Activated naive CD4-positive, alpha-beta T cell treated with anti-CD3 and anti-CD28 coated beads, Interleukin-2, amount 50 U/mL, for 16 hours (primary cell): ENCODE data around the gene LYZL4.

ENCODE experiments used
- DNase-seq: peaks from one replicate; pipeline ENCODE4 v3.0.0-alpha.2; 2020

Gene LYZL4, protein sequence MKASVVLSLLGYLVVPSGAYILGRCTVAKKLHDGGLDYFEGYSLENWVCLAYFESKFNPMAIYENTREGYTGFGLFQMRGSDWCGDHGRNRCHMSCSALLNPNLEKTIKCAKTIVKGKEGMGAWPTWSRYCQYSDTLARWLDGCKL

DNA sequence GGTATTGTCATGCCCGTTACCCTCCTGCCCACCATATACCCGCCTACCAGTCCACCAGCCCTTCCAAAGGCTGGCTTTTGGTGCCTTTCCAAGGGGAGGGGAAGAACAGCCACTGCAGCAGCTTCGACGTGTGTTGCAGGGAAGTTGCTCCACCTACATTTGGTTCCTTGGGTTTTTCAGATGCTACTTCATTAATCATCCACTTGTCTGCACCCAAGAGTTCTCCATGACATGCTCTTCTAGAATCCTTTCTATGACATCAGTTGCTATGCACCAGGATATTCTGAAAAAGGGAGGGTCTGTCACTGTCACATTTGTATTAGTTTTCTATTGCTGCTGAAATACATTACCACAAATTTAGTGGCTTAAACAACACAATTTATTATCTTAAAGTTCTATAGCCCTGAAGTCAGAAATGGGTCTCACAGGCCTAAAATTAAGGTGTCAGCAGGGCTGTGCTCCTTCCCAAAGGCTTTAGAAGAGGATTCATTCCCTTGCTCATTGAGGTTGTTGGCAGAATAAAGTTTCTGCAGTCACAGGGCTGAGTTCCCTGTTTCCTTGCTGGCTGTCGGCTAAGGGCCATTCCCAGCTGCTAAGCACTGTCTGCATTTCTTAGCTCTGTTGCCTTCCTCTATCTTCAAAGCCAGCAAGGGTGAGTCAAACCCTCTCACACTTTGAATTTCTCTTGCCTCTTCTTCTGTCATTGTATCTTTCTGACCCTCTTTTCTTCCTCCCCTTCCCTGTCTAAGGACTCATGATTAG lies at the start of gene LYZL4:
LYZL4 (minus strand) TSS at position 241 of the 762 bp plus-strand sequence. CDS start 3,359 bp downstream, outside the sequence.
- DNase-seq = no peak

DNA sequence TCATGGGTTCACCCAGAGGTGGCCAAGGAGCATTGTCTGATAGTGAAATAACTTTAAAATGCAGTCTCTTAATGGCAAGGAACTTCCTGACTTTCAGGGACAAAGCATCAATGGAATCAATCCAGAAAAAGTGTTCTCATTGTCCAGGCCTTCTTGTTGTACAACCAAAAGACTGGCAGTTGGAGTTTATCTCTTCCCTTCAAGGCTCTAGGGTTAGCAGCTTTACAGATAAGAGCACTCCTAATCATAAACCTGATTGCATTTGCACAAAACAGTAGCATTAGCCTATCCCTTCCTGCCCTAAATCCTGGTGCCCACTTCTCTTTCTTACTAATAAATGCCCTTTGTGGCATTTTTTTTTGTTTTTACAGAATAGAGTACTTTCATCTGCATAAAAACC lies 48.7 kb upstream of the LYZL4 start:
- DNase-seq = no peak

DNA sequence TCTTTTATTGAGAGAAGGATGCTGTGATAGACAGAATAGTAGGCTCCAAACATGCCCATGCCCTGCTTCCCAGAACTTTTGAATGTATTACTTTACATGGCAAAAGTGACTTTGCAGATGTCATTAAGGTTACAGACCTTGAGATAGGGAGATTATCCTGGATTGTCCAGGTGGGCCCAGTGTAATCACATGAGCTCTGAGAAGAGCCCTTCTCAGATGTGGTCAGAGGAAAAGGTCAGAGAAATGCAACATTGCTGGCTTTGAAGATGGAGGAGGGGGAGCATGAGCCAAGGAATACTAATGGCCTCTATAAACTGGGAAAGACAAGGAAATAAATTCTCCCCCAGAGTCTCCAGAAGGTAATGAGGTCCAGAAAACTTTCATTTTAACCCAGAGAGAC lies 45.8 kb upstream of the LYZL4 start:
- DNase-seq = no peak

DNA sequence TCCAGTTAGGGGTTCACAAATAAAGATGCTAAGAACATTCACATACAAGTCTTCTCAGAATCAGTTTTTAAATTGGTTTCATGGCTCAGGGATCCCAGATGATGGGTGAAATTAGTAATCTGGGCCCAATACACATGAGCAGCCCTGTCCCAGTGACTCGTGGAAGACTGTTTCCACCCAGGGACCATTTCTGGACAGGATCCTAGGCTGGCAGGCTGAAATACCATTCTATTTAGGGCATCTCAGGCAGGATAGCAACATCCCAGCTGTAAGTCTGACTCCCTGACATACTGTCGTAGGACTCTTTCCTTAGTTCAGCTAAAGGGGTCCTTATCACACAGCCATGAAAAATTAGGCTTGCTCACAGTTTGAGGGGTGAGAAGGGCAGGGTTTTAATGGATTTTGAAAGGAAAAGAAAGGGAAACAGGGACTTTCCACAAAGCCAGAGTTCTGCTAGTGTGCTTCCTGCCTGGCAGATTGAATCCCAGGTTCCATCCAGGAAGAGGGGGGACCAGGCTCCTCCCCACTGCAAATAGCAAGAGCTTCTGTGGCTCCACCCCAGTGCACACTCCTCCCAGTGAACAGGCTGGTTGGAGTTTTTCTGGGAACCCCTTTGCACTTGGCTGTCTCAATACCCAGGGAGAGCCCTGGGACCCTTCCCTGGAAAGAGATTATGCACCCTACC lies 41.3 kb upstream of the LYZL4 start:
- no peak for DNase-seq

DNA sequence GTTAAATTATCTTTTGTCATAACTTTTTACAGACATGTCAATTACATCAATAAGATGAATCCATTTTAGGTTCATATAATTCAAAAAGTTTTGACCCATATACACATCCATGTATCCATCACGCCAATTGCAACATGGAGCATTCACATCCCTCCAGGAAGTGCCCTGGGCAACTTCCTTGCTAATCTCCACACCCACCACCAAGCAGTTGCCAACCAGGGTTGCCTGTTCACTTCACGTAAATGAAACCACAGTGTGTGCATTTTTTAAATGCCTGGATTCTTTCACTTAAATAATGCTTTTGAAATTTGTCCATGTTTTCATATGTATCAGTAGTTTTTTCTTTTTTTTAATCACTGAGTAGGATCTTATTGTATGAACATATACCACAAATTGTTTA lies 40.7 kb upstream of the LYZL4 start:
- DNase-seq = no peak

DNA sequence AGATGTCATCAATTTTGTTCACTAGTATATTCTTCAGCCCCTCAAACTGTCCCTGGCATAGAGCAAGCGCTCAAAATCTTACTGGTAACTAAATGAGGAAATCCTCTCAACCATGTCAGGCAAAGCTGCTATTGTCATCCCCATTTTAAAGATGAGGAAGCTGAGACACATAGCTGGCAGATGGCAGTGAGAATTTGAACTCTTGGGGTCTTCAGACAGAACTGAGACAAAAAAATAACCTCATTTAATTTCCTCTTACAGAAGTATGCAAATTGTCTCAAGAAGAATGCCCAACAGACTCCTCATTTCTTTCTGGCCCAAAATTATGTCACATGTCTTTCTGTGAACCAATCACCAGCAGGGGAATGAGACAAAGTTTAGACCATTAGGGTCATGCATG lies 40.2 kb upstream of the LYZL4 start:
- DNase-seq = no peak

DNA sequence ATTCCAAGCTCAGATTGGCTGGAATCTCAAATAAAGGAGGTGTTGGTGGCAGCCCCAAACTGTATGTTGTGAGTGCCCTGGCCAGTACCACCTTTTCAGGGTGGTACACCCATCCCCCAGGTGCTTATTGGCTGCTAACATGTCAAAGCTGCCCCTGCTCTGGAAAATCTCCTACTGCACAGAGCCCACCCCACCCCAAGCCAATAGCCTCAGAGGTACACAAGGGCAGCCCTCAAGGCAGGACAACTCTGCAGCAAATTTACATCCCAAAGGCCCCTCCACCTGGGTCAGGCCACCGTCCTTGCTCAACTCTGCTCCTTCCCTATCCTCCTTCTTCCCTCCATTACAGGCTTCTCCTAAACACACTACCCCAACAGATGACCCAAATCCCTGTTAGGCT lies 37.1 kb upstream of the LYZL4 start:
- no peak for DNase-seq

DNA sequence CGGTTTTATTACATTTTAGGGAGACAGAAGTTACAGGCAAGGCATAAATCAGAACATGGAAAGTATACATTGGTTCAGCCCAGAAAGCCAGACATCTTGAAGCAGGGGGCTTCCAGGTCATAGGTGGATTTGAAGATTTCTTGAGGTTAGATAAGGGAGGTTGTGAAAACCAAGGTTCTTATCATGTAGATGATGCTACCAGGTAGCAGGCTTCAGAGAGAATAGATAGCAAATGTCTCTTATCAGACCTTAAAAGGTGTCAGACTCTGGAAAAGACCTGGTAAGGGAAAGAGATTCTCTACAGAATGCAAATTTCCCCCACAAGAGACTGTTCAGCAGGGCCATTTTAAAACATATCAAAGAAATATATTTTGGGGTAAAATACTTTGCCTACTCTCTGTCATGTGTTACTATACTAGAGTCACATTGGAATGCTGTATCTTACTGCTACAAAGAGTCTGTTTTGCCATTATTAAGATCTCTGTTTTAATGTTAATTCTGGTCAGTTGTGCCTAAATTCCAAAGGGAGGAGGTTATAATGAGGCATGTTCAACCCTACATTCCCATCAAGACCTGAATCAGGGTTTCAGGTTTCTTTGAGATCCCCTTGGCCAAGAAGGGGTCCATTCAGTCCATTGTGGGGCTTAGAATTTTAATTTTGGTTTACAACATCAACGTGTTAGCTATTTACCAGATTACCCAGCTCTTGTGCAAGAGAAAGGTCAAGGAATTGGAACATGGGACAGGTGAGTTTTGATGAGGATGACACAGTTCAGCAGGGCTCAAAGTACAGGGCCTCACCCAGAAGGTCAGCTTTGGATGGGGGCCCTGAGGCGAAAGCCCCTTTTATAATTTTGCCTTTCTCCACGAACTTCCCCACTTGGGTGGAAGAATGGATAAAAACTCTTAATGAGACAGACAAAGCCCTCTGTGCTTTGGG lies 36.0 kb upstream of the LYZL4 start:
- DNase-seq = no peak

DNA sequence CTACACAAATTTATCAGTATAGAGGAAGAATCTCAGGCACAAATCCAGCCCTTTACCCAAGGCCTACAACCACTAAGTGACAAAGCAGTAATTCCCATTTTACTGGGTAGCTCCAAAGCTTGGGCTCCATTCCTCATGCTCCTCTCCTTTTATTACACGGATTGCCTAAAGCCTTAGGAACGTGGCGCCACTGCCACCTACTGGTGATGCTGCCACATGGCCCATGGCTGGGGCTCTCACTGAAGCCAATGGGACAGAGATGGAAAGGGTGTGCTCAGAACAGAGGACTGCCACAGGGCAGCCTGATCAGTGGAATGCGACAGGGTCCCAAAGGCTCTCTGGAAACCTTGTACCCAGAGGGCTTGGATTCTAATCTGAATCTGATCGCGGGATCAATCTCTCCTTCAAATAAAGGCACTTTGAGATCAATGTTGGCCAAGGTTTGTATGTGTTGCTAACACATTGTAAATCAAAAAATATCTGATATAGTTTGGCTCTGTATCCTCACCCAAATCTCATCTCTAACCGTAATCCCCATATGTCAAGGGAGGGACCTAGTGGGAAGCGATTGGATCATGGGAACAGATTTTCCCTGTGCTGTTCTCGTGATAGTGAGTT lies 33.5 kb upstream of the LYZL4 start:
- DNase-seq = peak; percentile 81

DNA sequence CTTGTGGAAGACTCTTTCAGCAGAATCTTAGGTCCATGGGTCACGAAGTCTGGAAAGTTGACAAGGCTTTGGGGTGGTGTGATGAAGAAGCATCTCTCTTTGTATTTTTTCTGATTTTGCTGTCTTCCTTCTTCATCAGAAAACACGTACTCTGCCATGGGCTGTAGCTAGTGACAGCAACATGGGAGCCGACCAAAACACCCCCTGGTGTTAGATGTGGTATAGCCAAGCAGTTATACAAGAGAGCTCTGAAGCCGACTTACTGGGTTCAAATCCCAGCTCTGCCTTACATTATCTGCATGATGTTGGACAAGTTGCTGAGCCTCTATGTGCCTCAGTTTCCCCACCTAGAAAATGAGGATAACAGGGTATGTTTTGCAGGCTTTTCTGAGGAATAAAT lies 32.9 kb upstream of the LYZL4 start:
- DNase-seq = no peak

DNA sequence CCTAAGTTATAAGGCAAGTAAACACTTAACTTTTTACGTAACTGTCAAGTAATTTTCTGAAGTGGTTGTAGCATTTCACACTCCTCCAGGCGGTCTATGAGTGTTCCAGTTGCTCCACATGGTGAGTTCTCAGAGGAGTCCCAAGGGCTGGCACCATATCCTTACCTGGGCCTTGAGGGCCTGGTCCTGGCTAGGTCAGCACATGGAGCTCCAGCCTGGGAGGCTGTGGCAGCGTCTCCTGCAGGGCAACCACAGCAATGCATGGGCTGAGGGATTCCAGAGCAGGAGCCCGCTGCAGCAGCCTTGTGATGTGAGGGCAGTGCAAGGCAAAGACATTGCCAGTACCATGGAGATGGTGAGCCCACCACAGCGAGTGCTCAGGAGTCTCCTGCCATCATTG lies 32.2 kb upstream of the LYZL4 start:
- no peak for DNase-seq

DNA sequence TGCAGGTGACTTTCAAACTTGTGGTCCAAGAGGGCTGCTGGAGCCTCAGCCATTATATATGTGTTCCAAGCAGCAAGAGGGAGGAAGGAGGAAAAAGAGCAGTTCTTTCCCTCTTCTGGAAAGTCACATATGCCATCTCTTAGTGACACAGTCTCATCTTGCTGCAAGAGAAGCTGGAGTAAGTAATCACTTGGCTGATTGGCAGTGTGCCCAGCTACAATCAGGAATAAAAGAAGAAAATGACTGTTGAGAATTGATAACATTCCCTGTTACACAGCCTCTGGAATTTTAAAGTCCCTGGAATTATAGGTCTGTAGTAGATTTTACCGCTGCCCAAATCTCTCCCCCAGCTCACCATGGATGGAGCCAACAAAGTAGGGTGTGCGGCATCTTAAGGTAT lies 31.4 kb upstream of the LYZL4 start:
- DNase-seq = no peak

DNA sequence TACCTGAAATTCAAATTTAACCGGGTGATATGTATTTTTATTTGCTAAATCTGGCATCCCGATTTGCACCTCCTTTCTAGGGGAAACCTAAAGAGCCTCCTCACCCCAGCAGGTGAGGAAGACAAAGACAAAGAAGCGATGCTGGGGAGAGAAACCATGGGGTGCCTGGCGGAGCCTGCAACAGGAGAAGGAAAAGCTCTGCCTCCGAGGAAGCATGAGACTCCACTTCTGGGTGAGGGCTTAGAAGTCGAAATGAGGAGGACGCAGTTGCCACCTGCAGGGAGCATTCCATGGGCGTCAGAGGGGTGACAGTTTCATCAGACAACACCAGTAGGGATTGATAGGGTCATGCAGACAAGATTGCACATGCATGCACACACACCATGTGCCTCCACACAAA lies 30.5 kb upstream of the LYZL4 start:
- no peak for DNase-seq

DNA sequence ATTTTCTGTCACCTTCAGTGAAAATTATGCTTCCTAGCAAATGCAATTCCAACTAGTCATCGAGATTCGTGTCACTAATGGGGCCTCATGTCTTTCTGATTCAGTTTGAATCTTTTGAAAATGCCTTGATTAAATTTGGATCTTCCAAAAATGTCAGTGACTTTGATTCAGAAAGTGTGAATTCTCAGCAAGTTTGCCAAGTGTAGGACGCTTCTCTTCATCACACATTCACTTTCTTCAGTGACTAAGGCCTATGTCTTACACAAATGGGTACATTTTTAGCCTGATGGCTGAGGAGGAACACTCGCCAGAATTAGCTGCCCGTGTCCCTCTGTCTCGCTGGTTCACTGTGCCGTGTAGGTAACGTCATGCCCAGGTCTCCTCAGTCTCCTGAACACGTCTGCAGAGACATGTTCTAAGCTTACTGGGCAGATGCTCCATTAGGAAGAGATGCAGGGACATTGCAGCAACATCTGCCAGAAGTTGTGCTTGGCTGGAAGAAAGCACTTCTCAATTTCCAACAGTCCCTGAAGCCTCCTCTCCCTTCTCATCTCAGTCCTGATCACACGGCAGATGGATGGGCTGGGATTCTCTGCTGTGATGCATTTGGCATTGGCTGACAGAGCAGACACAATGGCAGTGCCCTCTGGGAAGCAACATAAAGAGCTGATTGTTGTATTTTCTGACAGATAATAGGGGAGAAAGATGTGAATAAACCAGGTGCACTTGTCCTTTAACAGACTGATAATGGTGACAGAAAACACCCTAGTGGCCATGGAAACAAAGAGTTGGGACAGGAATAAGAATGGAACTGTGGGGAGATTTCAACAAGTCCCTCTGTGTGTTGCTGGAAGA lies 29.1 kb upstream of the LYZL4 start:
- no peak for DNase-seq

DNA sequence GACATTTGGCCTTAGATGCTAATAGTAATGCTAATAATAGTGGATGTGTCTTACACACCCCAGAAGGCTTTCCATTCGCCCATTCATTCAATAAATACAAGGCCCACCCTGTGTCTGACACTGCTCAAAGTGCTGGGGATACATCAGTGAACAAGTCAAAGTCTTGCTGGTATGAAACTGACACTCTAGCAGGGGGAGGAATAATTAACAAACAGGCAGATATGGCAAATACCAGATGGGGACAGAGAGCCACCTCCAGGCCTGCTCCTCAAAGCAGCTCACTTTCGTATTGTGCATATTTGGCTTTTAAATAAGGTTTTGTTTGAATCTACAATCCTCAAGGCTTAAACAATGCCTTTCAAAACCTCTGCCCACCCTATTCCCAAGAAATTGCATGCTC lies 28.3 kb upstream of the LYZL4 start:
- DNase-seq = no peak

DNA sequence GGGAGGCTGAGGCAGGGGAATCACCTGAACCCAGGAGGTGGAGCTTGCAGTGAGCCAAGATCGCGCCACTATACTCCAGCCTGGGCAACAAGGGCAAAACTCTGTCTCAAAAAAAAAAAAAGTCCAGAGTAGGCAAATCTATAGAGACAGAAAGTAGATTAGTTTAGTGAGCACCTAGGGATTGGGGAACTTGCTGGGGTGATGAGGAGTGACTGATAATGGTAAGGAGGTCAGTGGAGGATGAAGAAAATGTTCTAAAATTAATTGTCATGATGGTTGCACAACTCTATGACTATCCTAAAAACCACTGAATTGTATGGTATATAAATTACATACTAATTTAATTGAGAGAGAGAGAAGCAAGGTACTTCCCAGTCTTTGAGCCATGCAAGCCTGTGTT lies 27.8 kb upstream of the LYZL4 start:
- no peak for DNase-seq

DNA sequence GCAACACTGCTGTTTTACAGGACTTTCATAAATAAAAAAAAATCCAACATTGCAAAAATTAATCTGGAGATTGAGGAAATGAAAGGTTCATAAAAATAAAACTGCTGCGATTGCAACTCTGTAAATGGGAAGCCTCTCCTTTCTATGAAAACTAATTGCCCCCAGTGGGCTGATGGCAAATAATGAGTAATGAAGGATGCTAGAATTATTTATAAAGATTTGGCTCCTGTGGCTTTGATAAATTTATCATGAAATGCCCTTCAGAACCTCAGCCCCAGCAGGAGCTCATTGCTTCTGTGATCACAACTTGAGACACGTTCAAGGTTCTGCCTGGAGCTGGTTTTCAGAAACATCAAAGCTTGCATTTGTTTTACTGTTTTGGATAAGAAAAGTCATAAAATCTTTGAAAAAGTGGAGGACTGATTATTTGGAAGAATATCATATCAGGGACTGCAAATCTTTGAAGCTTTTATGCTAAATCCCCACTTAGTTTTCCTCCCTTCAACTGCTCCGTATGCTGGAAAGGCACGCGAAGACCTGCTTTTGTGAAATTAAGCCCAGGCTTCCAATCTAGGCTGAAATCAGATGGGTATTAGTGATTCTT lies 24.5 kb upstream of the LYZL4 start:
- DNase-seq = no peak

DNA sequence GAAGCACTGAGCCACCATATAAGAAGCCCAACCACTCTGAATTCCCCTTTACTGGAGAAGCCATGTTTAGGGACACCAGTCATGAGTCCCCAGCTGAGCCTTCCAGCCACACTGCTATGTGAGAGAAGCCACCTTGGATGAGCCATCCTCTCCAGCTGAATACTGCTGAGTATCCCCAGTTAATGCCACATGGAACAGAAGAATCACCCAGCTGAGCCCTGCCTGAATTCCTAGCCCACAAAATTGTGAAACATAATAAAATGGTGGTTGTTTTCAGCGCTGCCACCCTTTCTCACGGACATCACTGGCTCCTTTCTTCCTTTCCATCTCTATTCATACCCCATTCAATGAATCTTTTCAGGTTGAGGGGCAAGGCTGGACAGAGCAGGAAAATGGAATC lies 22.1 kb upstream of the LYZL4 start:
- DNase-seq = no peak

DNA sequence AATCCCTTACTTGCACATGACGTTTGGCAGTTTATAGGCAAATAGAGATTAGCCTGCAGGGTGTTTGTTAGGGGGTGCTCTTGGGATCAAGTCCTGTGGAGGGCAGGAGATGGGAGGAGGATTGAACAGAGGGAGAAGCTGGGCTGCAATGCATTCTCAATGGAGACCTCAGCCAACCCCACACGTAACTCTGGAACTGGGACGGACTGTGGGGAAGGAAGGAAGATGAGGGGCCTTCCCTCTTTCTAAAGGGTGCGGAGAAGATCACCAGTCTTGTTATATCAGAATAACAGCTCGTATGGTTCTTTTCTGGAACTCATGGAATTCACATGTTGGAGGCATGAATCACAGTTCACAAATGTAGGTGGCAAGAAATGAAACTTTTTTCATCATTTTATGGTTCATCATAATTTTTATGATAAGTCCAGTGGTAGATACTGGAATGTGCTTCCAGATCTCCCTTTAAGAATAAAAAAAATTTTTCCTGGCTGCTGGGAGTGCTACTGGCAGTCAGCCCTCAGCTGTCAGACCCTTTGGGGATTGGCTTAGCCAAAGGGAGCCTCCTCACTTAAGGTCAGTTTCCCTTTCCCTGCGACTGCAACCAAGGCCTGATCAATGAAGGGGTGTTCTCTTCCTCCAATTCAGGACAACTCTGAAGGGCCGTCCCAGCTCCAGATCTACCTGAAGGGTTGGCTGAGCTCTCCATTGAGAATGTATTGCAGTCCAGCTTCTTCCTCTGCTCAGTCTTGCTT lies 20.5 kb upstream of the LYZL4 start:
- DNase-seq = no peak

DNA sequence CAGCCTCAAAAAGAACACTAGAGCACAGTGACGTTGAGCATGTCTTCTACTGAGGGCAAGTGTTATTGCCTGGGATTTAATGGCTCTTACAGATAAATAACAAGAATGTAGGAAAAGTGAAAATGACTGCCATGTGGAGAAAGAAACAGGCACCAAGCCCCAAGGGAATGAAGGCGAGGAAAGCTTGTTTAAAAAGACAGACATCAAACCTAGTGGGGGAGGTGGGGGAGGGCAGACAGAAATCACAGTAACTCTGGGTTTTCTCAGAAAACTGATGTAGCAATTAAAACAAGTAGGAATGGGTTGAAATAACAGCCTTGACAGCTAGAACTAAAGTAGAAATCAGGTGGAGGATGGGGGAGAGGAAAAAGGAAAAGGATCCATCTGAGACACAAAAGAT lies 18.4 kb upstream of the LYZL4 start:
- DNase-seq = no peak
